Measurements from ENCODE around the gene MNT. TPM values are rescaled to one million over a fixed set of nuclear protein-coding genes. Genes with fewer than 3 reads are reported as not detected.

The MNT gene
- total and polyA plus RNA-seq, 2 of the 8 experiments (the other 6 are each of a cell fraction or from before 2014, with no cell fraction given) = 5.0 to 17.3 TPM

DNA sequence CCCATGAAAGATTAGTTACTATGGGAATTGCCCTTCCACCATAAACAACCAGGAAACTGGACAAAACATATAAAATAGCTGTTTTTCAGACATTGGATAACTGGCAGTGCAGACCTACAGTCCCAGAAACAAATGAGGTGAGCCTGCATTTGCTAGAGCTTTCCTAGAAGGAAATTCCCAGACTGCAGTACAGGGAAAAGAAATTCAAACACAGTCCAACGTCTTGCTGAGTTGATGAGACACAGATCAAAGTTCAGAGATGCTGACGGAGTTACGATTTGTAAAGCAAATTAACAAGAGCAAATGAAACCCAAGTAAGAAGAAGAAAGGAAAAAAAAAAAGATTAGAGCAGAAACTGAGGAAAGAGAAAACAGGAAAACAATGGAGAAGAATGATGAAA is 41.3 kb upstream of the MNT start (continued):
- TF ChIP-seq, protein P1, sequence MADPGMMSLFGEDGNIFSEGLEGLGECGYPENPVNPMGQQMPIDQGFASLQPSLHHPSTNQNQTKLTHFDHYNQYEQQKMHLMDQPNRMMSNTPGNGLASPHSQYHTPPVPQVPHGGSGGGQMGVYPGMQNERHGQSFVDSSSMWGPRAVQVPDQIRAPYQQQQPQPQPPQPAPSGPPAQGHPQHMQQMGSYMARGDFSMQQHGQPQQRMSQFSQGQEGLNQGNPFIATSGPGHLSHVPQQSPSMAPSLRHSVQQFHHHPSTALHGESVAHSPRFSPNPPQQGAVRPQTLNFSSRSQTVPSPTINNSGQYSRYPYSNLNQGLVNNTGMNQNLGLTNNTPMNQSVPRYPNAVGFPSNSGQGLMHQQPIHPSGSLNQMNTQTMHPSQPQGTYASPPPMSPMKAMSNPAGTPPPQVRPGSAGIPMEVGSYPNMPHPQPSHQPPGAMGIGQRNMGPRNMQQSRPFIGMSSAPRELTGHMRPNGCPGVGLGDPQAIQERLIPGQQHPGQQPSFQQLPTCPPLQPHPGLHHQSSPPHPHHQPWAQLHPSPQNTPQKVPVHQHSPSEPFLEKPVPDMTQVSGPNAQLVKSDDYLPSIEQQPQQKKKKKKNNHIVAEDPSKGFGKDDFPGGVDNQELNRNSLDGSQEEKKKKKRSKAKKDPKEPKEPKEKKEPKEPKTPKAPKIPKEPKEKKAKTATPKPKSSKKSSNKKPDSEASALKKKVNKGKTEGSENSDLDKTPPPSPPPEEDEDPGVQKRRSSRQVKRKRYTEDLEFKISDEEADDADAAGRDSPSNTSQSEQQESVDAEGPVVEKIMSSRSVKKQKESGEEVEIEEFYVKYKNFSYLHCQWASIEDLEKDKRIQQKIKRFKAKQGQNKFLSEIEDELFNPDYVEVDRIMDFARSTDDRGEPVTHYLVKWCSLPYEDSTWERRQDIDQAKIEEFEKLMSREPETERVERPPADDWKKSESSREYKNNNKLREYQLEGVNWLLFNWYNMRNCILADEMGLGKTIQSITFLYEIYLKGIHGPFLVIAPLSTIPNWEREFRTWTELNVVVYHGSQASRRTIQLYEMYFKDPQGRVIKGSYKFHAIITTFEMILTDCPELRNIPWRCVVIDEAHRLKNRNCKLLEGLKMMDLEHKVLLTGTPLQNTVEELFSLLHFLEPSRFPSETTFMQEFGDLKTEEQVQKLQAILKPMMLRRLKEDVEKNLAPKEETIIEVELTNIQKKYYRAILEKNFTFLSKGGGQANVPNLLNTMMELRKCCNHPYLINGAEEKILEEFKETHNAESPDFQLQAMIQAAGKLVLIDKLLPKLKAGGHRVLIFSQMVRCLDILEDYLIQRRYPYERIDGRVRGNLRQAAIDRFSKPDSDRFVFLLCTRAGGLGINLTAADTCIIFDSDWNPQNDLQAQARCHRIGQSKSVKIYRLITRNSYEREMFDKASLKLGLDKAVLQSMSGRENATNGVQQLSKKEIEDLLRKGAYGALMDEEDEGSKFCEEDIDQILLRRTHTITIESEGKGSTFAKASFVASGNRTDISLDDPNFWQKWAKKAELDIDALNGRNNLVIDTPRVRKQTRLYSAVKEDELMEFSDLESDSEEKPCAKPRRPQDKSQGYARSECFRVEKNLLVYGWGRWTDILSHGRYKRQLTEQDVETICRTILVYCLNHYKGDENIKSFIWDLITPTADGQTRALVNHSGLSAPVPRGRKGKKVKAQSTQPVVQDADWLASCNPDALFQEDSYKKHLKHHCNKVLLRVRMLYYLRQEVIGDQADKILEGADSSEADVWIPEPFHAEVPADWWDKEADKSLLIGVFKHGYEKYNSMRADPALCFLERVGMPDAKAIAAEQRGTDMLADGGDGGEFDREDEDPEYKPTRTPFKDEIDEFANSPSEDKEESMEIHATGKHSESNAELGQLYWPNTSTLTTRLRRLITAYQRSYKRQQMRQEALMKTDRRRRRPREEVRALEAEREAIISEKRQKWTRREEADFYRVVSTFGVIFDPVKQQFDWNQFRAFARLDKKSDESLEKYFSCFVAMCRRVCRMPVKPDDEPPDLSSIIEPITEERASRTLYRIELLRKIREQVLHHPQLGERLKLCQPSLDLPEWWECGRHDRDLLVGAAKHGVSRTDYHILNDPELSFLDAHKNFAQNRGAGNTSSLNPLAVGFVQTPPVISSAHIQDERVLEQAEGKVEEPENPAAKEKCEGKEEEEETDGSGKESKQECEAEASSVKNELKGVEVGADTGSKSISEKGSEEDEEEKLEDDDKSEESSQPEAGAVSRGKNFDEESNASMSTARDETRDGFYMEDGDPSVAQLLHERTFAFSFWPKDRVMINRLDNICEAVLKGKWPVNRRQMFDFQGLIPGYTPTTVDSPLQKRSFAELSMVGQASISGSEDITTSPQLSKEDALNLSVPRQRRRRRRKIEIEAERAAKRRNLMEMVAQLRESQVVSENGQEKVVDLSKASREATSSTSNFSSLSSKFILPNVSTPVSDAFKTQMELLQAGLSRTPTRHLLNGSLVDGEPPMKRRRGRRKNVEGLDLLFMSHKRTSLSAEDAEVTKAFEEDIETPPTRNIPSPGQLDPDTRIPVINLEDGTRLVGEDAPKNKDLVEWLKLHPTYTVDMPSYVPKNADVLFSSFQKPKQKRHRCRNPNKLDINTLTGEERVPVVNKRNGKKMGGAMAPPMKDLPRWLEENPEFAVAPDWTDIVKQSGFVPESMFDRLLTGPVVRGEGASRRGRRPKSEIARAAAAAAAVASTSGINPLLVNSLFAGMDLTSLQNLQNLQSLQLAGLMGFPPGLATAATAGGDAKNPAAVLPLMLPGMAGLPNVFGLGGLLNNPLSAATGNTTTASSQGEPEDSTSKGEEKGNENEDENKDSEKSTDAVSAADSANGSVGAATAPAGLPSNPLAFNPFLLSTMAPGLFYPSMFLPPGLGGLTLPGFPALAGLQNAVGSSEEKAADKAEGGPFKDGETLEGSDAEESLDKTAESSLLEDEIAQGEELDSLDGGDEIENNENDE (IDR thresholded peaks at IDR 0.05; ENCODE audit: insufficient replicate concordance, low read length) = no peak
- TF ChIP-seq RXRA (IDR thresholded peaks at IDR 0.05; ENCODE audit: insufficient read depth, low read depth, low read length) (no peak), RNF2 (IDR thresholded peaks at IDR 0.05; ENCODE audit: borderline replicate concordance, low read depth, low read length, missing control alignments, poor library complexity, severe bottlenecking) (no peak), SIN3A (conservative IDR thresholded peaks at IDR 0.05 in 1 of 2, IDR thresholded peaks at IDR 0.05 in 1 of 2; ENCODE audit: low read depth in 1 of 2, low read length in 2 of 2) (no peak)
- TF ChIP-seq, protein P2, sequence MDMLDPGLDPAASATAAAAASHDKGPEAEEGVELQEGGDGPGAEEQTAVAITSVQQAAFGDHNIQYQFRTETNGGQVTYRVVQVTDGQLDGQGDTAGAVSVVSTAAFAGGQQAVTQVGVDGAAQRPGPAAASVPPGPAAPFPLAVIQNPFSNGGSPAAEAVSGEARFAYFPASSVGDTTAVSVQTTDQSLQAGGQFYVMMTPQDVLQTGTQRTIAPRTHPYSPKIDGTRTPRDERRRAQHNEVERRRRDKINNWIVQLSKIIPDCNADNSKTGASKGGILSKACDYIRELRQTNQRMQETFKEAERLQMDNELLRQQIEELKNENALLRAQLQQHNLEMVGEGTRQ (IDR thresholded peaks at IDR 0.05; ENCODE audit: low read length) = no peak
